Osteoblast (primary cell): Measurements from ENCODE around the gene HTRA2. TPM values are rescaled to one million over a fixed set of nuclear protein-coding genes. Genes with fewer than 3 reads are reported as not detected.

ENCODE experiments used
- DNase-seq: peaks from one replicate; pipeline ENCODE4 v3.0.0; 2011; ENCODE audit warnings: low spot score, mixed read lengths; ENCODE audit not compliant: insufficient read length; ENCODE audit errors: missing footprints
- H2AFZ ChIP-seq: 2 replicates; pipeline ENCODE4 v1.6.0; 2011; ENCODE audit warnings: mild to moderate bottlenecking, low read length
- H3K27ac ChIP-seq: 2 replicates; pipeline ENCODE4 v1.5.1; 2011; ENCODE audit warnings: mild to moderate bottlenecking, low read depth, low read length, moderate library complexity
- H3K27me3 ChIP-seq: 2 replicates; pipeline ENCODE4 v1.6.0; 2012; ENCODE audit warnings: mild to moderate bottlenecking, control low read depth, inconsistent platforms, low read length, moderate library complexity; ENCODE audit not compliant: insufficient read depth
- H3K36me3 ChIP-seq: 2 replicates; pipeline ENCODE4 v1.5.1; 2011; ENCODE audit warnings: mild to moderate bottlenecking, low read length, control low read depth, moderate library complexity; ENCODE audit not compliant: insufficient read depth
- H3K4me1 ChIP-seq: 2 replicates; pipeline ENCODE4 v1.5.1; 2011; ENCODE audit warnings: mild to moderate bottlenecking, low read length, control low read depth, moderate library complexity; ENCODE audit not compliant: insufficient read depth
- H3K4me2 ChIP-seq: 2 replicates; pipeline ENCODE4 v1.6.0; 2011; ENCODE audit warnings: mild to moderate bottlenecking, low read length; ENCODE audit not compliant: insufficient read depth
- H3K4me3 ChIP-seq: fragments of 200-600 bp; sonication (generic); 3 replicates; pipeline ENCODE4 v1.5.1; 2012; ENCODE audit warnings: mild to moderate bottlenecking, low read length, inconsistent platforms; ENCODE audit not compliant: insufficient read depth
- H3K79me2 ChIP-seq: 2 replicates; pipeline ENCODE4 v1.6.0; 2012; ENCODE audit warnings: mild to moderate bottlenecking, low read length, control low read depth, inconsistent platforms; ENCODE audit not compliant: insufficient read depth
- H3K9me3 ChIP-seq: 2 replicates; pipeline ENCODE4 v1.5.1; 2011; ENCODE audit warnings: low read depth, low read length, control low read depth
- H4K20me1 ChIP-seq: 2 replicates; pipeline ENCODE4 v1.6.0; 2012; ENCODE audit warnings: mild to moderate bottlenecking, low read length, control low read depth; ENCODE audit not compliant: insufficient read depth
- total RNA-seq: library from RNA; depleted of rRNA; stranded (reverse); fragments of >200 nt; gene quantifications from 2 replicates; pipeline ENCODE4 v1.2.3, GENCODE V29; 2012
- TF ChIP-seq, protein P1 (sequence below): IDR thresholded peaks from 2 replicates; pipeline ENCODE4 v1.5.1; 2011; ENCODE audit warnings: mild to moderate bottlenecking, low read depth, low read length, moderate library complexity; ENCODE audit errors: extremely low read depth

HTRA2 gene
- total RNA-seq, 1 donor = 51.8 TPM

- H3K4me3 ChIP-seq = no peak overlapping the region
- H3K79me2 ChIP-seq = peaks cover 30% of the 10 kb centered on the region
- H2AFZ ChIP-seq = no peak overlapping the region
- no peak overlapping the region for H3K4me2 ChIP-seq
- no peak overlapping the region for H3K27ac ChIP-seq
- H3K36me3 ChIP-seq = peaks cover 62% of the 10 kb centered on the region
- no peaks in the 10 kb centered on the region for H4K20me1 ChIP-seq
- no peaks in the 10 kb centered on the region for H3K27me3 ChIP-seq
- H3K4me1 ChIP-seq = peaks cover 15% of the 10 kb centered on the region
- peak; percentile 37 for DNase-seq
- TF ChIP-seq, protein P1, sequence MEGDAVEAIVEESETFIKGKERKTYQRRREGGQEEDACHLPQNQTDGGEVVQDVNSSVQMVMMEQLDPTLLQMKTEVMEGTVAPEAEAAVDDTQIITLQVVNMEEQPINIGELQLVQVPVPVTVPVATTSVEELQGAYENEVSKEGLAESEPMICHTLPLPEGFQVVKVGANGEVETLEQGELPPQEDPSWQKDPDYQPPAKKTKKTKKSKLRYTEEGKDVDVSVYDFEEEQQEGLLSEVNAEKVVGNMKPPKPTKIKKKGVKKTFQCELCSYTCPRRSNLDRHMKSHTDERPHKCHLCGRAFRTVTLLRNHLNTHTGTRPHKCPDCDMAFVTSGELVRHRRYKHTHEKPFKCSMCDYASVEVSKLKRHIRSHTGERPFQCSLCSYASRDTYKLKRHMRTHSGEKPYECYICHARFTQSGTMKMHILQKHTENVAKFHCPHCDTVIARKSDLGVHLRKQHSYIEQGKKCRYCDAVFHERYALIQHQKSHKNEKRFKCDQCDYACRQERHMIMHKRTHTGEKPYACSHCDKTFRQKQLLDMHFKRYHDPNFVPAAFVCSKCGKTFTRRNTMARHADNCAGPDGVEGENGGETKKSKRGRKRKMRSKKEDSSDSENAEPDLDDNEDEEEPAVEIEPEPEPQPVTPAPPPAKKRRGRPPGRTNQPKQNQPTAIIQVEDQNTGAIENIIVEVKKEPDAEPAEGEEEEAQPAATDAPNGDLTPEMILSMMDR = no peak
- H3K9me3 ChIP-seq = no peaks in the 10 kb centered on the region
These were observed 4.7 kb downstream of the HTRA2 start for GRCh38 chr2:74534411-74534810.

- Histone ChIP-seq H4K20me1 (no peaks in the 10 kb centered on the region), H3K36me3 (peaks cover 72% of the 10 kb centered on the region), H3K27ac (no peak overlapping the region), H3K79me2 (peaks cover 25% of the 10 kb centered on the region), H3K4me2 (no peak overlapping the region), H3K9me3 (no peaks in the 10 kb centered on the region), H3K4me3 (no peak overlapping the region), H2AFZ (no peak overlapping the region), H3K4me1 (peaks cover 15% of the 10 kb centered on the region), H3K27me3 (no peaks in the 10 kb centered on the region)
- TF ChIP-seq, protein P1 = no peak
- peak; percentile 59 for DNase-seq
These were observed 5.8 kb downstream of the HTRA2 start for GRCh38 chr2:74535440-74535965.

- no peaks in the 10 kb centered on the region for H4K20me1 ChIP-seq
- H3K27me3 ChIP-seq = no peaks in the 10 kb centered on the region
- H3K27ac ChIP-seq = peak overlapping the region; percentile 10
- peak; percentile 39 for DNase-seq
- H3K4me2 ChIP-seq = no peak overlapping the region
- H3K4me3 ChIP-seq = no peak overlapping the region
- H3K36me3 ChIP-seq = peaks cover 72% of the 10 kb centered on the region
- H3K4me1 ChIP-seq = peaks cover 6% of the 10 kb centered on the region
- TF ChIP-seq, protein P1 = no peak
- H3K9me3 ChIP-seq = no peaks in the 10 kb centered on the region
- no peak overlapping the region for H2AFZ ChIP-seq
- peaks cover 17% of the 10 kb centered on the region for H3K79me2 ChIP-seq
These were observed 6.6 kb downstream of the HTRA2 start for GRCh38 chr2:74536166-74536950.

DNA sequence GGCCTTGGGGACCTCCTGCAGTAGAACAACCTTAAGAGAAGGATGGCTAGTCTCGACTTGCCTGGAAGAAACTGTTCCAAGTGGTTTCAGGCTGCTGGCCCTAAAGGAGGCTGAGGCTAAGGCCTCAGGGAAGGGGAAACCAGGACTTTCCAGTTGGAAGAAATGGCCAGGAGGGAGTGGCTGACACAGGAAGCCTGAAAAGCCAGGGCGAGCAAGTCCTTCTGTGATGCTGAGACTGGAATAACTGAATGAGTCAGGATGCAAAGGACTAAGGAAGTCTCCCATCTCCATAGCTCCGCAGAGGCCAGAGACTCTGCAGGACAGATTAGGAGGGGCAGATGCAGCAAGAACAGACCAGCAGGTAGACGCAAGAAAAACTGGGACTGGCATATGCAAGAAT, 7.4 kb downstream of the HTRA2 start:
- Histone ChIP-seq H3K4me2 (no peak overlapping the region), H2AFZ (no peak overlapping the region), H3K36me3 (peaks cover 75% of the 10 kb centered on the region), H3K4me1 (no peaks in the 10 kb centered on the region), H3K27me3 (no peaks in the 10 kb centered on the region), H4K20me1 (no peaks in the 10 kb centered on the region), H3K9me3 (no peaks in the 10 kb centered on the region), H3K79me2 (peaks cover 10% of the 10 kb centered on the region), H3K4me3 (no peak overlapping the region), H3K27ac (peak overlapping the region; percentile 10)
- peak; percentile 80 for DNase-seq
- TF ChIP-seq, protein P1 = no peak
